NCI-H2196 treated with DMSO at 0.1 percent for 48 hours (cell line): ENCODE measurements around the gene ABCB9.
A peak's percentile ranks its signal among the peaks of the same experiment; 100 is the strongest.

ENCODE experiments used
- DNase-seq: peaks from one replicate; lab custom pipeline; 2025; ENCODE audit not compliant: unreplicated experiment; lab: John Stamatoyannopoulos, UW

The ABCB9 gene

DNA sequence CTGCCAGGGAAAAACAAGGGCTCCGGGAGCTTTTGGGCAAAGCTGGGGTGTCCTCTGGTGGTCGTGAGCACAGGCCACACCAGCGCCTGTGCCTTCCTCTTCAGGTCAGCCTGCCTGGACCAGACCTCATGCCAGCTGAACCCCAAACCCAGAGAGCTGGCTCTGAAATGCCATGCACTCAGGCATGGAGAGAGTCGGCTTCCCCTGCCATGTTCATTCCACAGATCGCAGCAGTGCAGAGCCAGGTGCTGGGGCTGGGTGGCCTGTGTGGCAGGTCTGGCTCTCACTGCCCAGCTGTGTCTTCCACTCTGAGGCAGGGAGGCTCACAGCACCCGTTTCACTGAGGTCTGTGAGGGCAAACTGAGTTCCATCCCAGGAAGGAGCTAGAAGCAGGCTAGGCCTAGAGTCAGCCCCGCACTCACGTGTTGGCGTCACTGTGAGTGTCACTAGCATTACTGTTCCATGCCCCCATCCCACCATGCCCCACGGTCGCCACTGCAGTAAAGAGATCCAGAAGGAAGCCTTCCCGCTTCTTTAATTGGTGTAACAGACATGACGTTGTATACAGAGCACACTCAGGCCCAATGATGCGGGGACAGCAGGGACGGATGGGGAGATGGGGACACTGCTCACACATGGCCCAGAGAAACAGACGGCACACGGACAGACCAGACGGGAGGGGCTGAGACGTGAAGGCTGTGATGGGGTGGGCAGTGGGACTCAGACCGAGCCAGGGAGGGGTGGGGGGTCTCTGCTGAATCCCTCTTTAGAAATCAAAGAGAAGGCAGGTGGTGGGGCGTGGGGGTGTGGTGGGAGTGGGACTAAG is 16.9 kb upstream of the ABCB9 start:
- no peak for DNase-seq

GRCh38 chr12:122982477-122982815 is 16.2 kb upstream of the ABCB9 start:
- DNase-seq, result no peak

- no peak for DNase-seq
These were observed 15.6 kb upstream of the ABCB9 start for GRCh38 chr12:122981587-122982476.

DNA sequence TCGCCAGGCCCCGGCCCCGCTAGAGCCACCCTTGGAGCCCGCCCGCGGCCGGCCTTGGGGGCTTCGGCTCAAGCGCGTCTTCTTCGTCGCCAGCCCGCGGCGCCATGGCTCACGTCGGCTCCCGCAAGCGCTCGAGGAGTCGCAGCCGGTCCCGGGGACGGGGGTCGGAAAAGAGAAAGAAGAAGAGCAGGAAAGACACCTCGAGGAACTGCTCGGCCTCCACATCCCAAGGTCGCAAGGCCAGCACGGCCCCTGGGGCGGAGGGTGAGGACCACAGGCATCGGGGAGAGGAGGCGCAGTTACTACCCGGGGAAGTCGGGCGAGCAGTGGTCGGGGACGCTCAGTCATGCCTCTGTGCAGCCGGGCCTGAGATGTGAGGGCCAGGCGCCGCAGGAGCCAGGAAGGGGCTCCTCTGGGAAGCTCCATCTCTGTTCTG is 14.8 kb upstream of the ABCB9 start:
- no peak for DNase-seq

- DNase-seq, result peak; percentile 27
These were observed 14.1 kb upstream of the ABCB9 start, which contains the start of gene ARL6IP4 for GRCh38 chr12:122980183-122981035. Gene ARL6IP4, plus strand, starts transcription at chr12:122980681. Its CDS starts 459 bp downstream, at chr12:122981140.

GRCh38 chr12:122979908-122980182 is 13.6 kb upstream of the ABCB9 start:
- no peak for DNase-seq

DNA sequence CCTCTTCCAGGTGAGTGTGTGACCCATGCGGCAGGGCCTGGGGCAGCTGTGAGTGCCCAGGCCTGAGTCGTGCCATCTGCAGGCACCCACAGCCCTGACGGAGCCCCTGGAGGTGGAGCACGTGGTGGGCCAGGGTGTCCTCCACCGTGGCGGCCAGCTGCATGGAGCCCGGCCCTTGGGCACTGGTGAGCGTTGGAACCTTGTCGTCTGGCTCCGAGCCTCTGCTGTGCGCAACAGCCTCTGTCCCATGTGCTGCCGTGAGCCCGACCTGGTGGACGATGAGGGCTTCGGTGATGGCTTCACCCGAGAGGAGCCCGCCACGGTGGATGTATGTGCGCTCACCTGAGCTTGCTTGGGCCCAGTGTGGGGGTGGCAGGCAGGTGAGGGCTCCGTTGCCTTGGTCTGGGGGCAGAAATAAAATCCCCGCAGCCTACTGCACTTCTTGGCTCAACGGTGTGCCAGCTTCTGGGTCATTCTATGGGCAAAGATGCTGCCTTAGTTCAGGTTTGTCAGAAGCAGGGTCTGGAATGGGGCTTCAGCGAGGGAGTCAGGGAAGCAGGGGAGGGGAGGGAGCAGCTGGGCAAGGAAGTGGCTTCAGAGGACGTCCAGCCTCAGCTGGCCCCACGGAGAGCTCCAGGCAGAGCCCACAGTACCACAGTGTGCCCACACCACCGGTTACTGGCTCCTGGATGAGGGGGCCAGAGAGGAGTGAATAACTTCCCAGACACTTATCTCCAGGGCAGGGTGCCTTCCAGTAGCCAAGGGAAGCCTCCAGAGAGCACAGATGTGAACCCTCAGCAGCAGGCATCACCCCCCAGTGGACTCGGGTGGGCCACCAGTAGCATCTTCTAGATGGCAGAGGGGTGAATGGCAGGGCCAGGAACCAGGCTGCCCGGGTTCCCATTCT is 13.0 kb upstream of the ABCB9 start:
- DNase-seq, result no peak

- DNase-seq, result no peak
These were observed 12.3 kb upstream of the ABCB9 start for GRCh38 chr12:122978507-122978955.

- DNase-seq, result no peak
These were observed 11.6 kb upstream of the ABCB9 start for GRCh38 chr12:122977655-122978392.

DNA sequence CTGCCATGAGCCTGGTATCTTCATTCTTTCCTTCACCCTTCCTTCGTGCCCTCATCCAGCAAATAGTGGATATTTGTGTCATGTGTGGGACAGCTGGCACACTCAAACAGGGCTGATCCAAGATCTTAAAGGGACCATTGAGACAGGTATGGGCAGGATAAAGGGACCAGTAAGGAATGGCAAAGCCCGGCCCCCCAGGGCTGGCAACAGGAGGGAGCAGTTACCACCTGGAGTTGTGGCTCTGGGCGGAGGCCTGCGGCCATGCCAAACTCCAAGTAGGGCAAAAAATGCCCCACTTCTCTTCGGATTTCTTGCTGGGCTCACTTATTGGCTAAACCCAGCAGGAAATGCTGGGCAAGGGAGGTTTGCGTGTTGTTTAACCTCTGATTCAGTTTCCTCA is 10.9 kb upstream of the ABCB9 start:
- no peak for DNase-seq

- DNase-seq, result no peak
These were observed 10.3 kb upstream of the ABCB9 start for GRCh38 chr12:122976648-122976975.

GRCh38 chr12:122975790-122976647 is 9.8 kb upstream of the ABCB9 start:
- DNase-seq, result no peak

DNA sequence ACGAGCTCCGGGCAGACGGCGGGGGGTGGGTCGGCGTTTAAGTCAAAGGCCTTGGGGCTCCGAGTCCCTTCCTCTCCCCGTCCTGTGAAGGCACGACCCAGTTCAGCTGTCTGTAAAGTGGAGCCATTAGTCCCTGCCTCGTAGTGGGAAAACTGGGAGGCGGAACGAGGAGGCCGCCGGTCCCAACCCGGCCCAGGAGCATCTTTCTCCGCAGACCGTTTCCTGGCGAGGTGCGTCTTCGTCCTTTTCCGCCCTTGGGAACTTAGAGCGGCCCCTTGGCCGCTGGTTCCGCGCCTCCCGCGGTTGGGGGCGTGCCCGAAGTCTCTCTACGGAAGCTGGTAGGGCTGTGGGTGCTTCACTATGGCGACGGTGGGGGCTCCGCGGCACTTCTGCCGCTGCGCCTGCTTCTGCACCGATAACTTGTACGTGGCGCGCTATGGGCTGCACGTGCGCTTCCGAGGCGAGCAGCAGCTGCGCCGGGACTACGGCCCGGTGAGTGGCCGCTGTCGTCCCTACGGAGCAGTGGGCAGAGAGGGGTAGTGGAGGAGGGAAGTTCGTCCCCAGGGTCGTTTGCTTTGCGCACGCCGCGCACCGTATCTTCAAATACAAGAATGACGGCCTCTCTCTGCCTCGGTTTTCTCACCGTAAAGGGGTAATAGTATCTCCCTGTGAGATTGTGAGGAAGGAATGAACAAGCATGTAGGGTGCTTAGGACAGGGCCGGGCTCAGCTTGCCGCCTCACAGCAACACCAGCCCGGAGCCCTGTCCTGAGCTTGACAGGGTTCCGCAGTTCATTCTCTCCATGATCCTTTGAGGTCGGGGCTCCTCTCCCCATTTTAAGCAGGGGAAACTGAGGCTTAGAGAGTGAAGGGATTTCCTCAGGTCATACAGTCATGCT is 8.9 kb upstream of the ABCB9 start, which contains the start of gene OGFOD2:
Gene OGFOD2 (plus strand): TSS at position 353 of the 898 bp plus-strand sequence. CDS start 8 bp downstream, at position 361.
- peak; percentile 86 for DNase-seq

GRCh38 chr12:122974274-122974891 is 8.1 kb upstream of the ABCB9 start:
- peak; percentile 96 for DNase-seq

DNA sequence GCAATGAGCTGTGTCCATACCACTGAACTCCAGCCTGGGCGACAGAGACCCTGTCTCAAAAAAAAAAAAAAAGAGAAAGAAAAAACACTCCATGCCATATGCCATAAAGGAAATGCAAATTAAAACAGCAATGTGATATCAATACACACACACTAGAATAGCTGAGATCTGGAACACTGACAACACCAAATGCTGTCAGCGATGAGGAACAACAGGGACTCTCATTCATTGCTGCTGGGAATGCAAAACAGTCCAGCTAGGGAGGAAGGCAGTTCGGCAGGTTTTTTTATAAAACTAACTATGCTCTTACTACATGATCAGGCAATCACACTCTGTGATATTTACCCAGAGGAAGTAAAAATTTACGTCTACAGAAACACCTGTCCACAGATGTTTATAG is 3.4 kb upstream of the ABCB9 start:
- no peak for DNase-seq

GRCh38 chr12:122968104-122968503 is 1.8 kb upstream of the ABCB9 start:
- no peak for DNase-seq
